Stomach (tissue), 9 donors: ENCODE data around the gene PANK1. TPM values are rescaled to one million over a fixed set of nuclear protein-coding genes. Genes with fewer than 3 reads are reported as not detected.

Source experiments
- DNase-seq, 2 donors: peaks; one replicate each; pipeline versions ENCODE4 v3.0.0 to v3.0.0-alpha.2; 2013 to 2019
- H3K27ac ChIP-seq, 5 donors: fragments of 200-600 bp in 4 of 5; sonication (generic) in 4 of 5; one replicate each; pipeline ENCODE4 v1.5.1; 2013 to 2019; ENCODE audit warnings: mild to moderate bottlenecking in 1 of 5, moderate library complexity in 1 of 5
- H3K27me3 ChIP-seq, 3 donors: fragments of 200-600 bp; sonication (generic); one replicate each; pipeline ENCODE4 v1.5.1; 2017 to 2019; ENCODE audit warnings: mixed run types in 1 of 3
- H3K36me3 ChIP-seq, 4 donors: fragments of 200-600 bp; sonication (generic); 1 replicate in 3 of 4; 2 replicates in 1 of 4; pipeline ENCODE4 v1.5.1; 2016 to 2019
- H3K4me1 ChIP-seq, 4 donors: fragments of 200-600 bp; sonication (generic); one replicate each; pipeline ENCODE4 v1.5.1; 2016 to 2019
- H3K4me3 ChIP-seq, 4 donors: fragments of 200-600 bp; sonication (generic) in 3 of 4; one replicate each; pipeline ENCODE4 v1.5.1; 2016 to 2019; ENCODE audit warnings: mild to moderate bottlenecking in 1 of 4
- H3K9me3 ChIP-seq, 4 donors: fragments of 200-600 bp; sonication (generic); one replicate each; pipeline ENCODE4 v1.5.1; 2016 to 2019
- CTCF ChIP-seq, 7 experiments: fragments of 450-650 bp in 4 of 7; fragments of 200-600 bp in 3 of 7; sonication (generic) in 3 of 7; IDR thresholded peaks; one replicate each; pipeline ENCODE4 v1.5.1; 2016 to 2019; ENCODE audit warnings: antibody characterized with exemption in 7 of 7, control low read depth in 2 of 7, mild to moderate bottlenecking in 1 of 7
- EP300 ChIP-seq: sonication (generic); formaldehyde crosslinking; IDR thresholded peaks from one replicate; pipeline ENCODE4 v1.6.1; 2017; ENCODE audit warnings: antibody characterized with exemption
- POLR2A ChIP-seq, 4 donors: fragments of 450-650 bp; IDR thresholded peaks; one replicate each; pipeline ENCODE4 v1.6.1; 2016; ENCODE audit warnings: antibody characterized with exemption in 4 of 4, control low read depth in 2 of 4, mild to moderate bottlenecking in 1 of 4, moderate library complexity in 1 of 4
- POLR2AphosphoS5 ChIP-seq, 3 donors: sonication (generic); formaldehyde crosslinking; IDR thresholded peaks; one replicate each; pipeline ENCODE4 v1.6.1; 2016; ENCODE audit warnings: antibody characterized with exemption in 3 of 3
- WGBS, 5 donors: extraction: QIAGEN DNeasy Blood & Tissue Kit in 3 of 5; methylation state at CpG; one replicate each; pipeline versions ENCODE4 v1.1.5 to v1.1.7; 2013 to 2018; 5-methylcytosine and 5-hydroxymethylcytosine counted together
- intact Hi-C: fragments of 100-400 bp; cut with DNase I; formaldehyde crosslinking; loops from one replicate; pipeline ENCODE4 v1.15.1; 2023; ENCODE audit warnings: low total_unique reads
- polyA plus RNA-seq, 3 donors: library from polyadenylated mRNA; stranded (reverse); fragments of 200-250 nt; gene quantifications; one replicate each; pipeline ENCODE4 v1.2.3, GENCODE V29; 2013
- total RNA-seq, 5 donors: library from RNA; depleted of rRNA; stranded (reverse); fragments of >200 nt; gene quantifications; one replicate each; pipeline versions ENCODE4 v1.1.0 to v1.2.3, GENCODE V29; 2014 to 2016
- donor health status: healthy with polysubstance abuse.
- donor health status: Bipolar disorder and iron deficiency.
- donor health status: healthy.

The PANK1 gene
- total and polyA plus RNA-seq, 8 donors = 1.8 to 7.4 (median 4.6) TPM; not detected in 1

GRCh38 chr10:89652806-89653370, 7.8 kb upstream of the PANK1 start:
- no peak for DNase-seq
- Histone ChIP-seq H3K27ac (no peak overlapping the region), H3K9me3 (no peaks in the 10 kb centered on the region), H3K36me3 (no peaks in the 10 kb centered on the region), H3K27me3 (no peaks in the 10 kb centered on the region), H3K4me1 (no peaks in the 10 kb centered on the region), H3K4me3 (no peak overlapping the region)
- WGBS, 5 donors = 86 to 98% (median 93%) methylated on average over 3 of the region's 3 CpGs
- TF ChIP-seq POLR2A (IDR thresholded peaks at IDR 0.05) (no peak), EP300 (no peak), CTCF (IDR thresholded peaks at IDR 0.05) (no peak), POLR2AphosphoS5 (IDR thresholded peaks at IDR 0.05) (no peak)
- intact Hi-C loops = no loop called here

GRCh38 chr10:89651916-89652573, 7.0 kb upstream of the PANK1 start:
- no peaks in the 10 kb centered on the region for H3K9me3 ChIP-seq
- intact Hi-C loops = no loop called here
- no peak for DNase-seq
- no peak overlapping the region for H3K4me3 ChIP-seq
- TF ChIP-seq CTCF (IDR thresholded peaks at IDR 0.05) (no peak), EP300 (no peak), POLR2A (IDR thresholded peaks at IDR 0.05) (no peak), POLR2AphosphoS5 (IDR thresholded peaks at IDR 0.05) (no peak)
- no peaks in the 10 kb centered on the region for H3K36me3 ChIP-seq
- no peaks in the 10 kb centered on the region for H3K27me3 ChIP-seq
- no peak overlapping the region for H3K27ac ChIP-seq
- H3K4me1 ChIP-seq = peaks cover 0 to 3% (median 0%) of the 10 kb centered on the region in 4 donors
- 63 to 76% (median 74%) methylated on average over 3 of the region's 3 CpGs for WGBS, 5 donors

- no peak for TF ChIP-seq POLR2A (IDR thresholded peaks at IDR 0.05)
- no peak for TF ChIP-seq CTCF (IDR thresholded peaks at IDR 0.05)
- no peak for TF ChIP-seq POLR2AphosphoS5 (IDR thresholded peaks at IDR 0.05)
- no peak for TF ChIP-seq EP300
- Histone ChIP-seq H3K4me3 (no peak overlapping the region), H3K4me1 (peaks cover 0 to 10% (median 0%) of the 10 kb centered on the region in 4 donors), H3K27ac (no peak overlapping the region), H3K27me3 (no peaks in the 10 kb centered on the region), H3K9me3 (no peaks in the 10 kb centered on the region), H3K36me3 (no peaks in the 10 kb centered on the region)
- intact Hi-C loops = no loop called here
- DNase-seq = no peak
- 57 to 70% (median 63%) methylated on average over 5 of the region's 5 CpGs for WGBS, 5 donors
These were observed 6.3 kb upstream of the PANK1 start for GRCh38 chr10:89651205-89651915.

GRCh38 chr10:89649051-89649450, 4.0 kb upstream of the PANK1 start:
- Histone ChIP-seq H3K4me1 (peaks cover 4 to 22% (median 13%) of the 10 kb centered on the region in 4 donors), H3K36me3 (no peaks in the 10 kb centered on the region), H3K27me3 (no peaks in the 10 kb centered on the region), H3K4me3 (no peak overlapping the region), H3K9me3 (no peaks in the 10 kb centered on the region), H3K27ac (no peak overlapping the region)
- no peak for TF ChIP-seq EP300
- no peak for TF ChIP-seq POLR2AphosphoS5 (IDR thresholded peaks at IDR 0.05)
- TF ChIP-seq POLR2A (IDR thresholded peaks at IDR 0.05) = no peak
- no peak for TF ChIP-seq CTCF (IDR thresholded peaks at IDR 0.05)
- DNase-seq = no peak
- intact Hi-C loops = no loop called here
- 84 to 95% (median 92%) methylated on average over 1 of the region's 1 CpG for WGBS, 5 donors
